ENCODE results near the gene GMCL2.

Gene GMCL2

GRCh38 chr5:178222292-178222691, 35.1 kb upstream of the GMCL2 start:
- DNase-seq (ENCODE audit: low read depth, low spot score): no peak

- no peak for DNase-seq (ENCODE audit: low read depth, low spot score)
Measured at GRCh38 chr5:178221853-178222252, 34.7 kb upstream of the GMCL2 start.

DNA sequence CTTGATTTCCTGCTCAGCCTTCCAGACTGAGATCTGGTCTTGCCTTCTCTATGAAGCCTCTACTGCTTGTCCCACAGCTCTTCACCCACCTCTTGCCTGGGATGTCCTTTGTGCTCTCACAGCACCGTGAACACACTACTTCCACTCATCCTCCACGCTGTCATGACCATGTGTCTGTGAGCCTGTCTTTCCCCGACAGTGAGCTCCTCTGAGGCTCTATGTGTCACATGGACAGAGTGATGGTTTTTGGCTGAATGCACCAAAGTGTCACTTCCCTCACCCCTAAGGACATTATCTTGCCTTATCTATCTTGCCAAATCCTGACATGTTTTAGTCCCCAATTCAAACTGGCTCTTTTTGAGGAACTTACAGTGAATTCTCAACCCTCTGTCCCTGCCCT, 34.1 kb upstream of the GMCL2 start:
- DNase-seq (ENCODE audit: low read depth, low spot score): no peak

- DNase-seq (ENCODE audit: low read depth, low spot score): no peak
Measured at GRCh38 chr5:178218827-178219226, 31.7 kb upstream of the GMCL2 start.

DNA sequence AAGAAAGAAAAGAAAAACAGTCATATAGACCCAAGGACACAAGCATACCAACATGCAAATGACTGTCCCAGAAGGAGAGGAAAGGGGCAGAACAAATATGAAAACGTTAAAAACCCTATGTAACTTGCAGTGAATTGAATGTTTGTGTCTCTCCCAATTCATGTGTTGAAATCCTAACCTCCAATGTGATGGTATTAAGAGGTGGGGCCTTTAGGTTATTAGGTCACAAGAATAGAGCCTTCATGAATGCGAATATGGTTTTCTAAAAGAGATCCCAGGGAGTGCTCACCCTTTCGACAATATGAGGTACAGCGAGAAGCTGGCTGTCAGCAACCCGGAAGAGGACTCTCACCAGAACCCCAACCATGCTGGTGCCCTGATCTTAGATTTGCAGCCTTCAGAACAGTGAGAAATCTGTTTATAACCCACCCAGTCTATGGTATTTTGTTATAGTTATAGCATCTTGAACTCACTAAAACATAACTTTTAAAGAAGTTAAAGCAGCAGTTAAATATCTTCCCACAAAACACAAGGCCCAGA, 31.1 kb upstream of the GMCL2 start:
- no peak for DNase-seq (ENCODE audit: low read depth, low spot score)

- DNase-seq (ENCODE audit: low read depth, low spot score): no peak
Measured at GRCh38 chr5:178216779-178217178, 29.6 kb upstream of the GMCL2 start.

DNA sequence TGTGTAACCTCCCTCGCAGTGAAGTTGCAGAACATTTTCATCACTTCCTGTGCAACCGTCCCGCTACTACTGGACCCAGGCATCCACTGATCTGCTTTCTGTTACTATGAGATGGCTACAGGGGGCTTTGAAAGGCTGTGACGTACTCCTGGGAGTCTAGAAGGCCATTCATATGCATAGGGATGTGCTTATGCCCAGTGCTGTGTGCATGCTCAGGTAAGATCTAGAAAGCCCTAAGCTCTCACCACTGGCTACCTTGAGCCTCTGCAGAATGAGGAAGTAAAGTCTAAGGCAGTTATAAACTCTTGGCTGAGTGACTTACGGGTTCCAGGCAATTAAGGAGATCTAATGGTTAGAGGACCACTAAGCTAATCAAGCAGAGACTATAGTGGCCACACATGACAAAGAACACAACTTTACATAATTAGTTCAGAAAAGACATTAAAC, 28.9 kb upstream of the GMCL2 start:
- DNase-seq (ENCODE audit: low read depth, low spot score): no peak

DNA sequence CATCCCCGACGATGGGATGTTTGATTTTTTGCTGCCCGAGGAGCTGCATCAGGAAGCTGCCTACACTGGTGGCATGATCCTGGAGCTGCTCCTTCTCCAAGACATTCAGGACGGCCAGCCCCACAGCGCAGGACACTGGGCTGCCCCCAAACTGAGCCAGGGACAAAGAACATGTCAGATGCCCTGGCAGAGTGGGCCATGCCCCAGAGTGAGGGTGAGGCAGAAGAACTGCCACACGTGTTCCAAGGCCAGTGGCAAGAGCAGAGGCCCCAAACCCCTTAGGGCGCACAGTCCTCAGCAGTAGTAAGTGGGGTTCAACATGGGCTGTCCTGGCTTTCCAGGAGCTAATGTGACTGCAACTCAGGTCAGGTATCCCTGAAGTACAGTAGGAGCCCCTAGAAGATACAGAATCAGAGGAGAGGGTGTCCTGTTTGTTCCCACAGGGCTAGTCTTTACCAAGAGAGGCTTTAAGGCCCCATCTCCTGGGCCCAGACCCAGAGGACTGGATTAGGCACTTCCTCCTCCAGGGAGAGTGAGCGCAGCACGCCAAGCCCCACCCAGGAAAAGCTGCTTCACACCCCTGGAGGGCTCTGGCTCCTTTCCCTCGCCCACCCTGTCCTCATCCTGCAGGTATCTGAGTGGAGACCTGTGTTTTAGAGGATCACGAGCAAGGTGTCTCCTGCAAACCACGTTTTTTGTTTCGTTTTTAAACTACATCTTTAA, 28.3 kb upstream of the GMCL2 start:
- DNase-seq (ENCODE audit: low read depth, low spot score): no peak

GRCh38 chr5:178214160-178214803, 27.1 kb upstream of the GMCL2 start:
- no peak for DNase-seq (ENCODE audit: low read depth, low spot score)

- DNase-seq (ENCODE audit: low read depth, low spot score): no peak
Measured at GRCh38 chr5:178213748-178214151, 26.6 kb upstream of the GMCL2 start.

DNA sequence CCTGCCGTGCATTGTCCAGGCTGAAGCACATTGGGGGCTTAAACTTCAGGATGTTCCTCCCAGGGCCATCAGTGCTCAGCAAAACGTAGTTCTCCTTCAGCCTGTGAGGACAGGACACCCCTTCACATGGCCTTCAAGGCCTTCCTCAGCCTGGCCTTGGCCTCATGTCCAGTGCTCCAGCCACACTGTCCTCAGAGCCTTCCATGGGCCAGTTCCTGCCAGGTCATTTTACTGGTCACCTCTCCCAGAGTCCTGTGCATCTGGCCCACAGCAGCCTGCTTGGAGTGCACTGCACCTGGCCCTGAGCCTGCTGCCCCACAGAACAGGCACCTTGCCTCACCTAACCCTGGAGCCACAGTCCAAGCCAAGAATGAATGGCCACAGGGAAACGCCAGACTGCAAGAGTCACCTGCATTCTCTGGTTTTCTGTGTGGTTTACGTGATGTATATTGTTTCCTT, 25.9 kb upstream of the GMCL2 start:
- no peak for DNase-seq (ENCODE audit: low read depth, low spot score)

DNA sequence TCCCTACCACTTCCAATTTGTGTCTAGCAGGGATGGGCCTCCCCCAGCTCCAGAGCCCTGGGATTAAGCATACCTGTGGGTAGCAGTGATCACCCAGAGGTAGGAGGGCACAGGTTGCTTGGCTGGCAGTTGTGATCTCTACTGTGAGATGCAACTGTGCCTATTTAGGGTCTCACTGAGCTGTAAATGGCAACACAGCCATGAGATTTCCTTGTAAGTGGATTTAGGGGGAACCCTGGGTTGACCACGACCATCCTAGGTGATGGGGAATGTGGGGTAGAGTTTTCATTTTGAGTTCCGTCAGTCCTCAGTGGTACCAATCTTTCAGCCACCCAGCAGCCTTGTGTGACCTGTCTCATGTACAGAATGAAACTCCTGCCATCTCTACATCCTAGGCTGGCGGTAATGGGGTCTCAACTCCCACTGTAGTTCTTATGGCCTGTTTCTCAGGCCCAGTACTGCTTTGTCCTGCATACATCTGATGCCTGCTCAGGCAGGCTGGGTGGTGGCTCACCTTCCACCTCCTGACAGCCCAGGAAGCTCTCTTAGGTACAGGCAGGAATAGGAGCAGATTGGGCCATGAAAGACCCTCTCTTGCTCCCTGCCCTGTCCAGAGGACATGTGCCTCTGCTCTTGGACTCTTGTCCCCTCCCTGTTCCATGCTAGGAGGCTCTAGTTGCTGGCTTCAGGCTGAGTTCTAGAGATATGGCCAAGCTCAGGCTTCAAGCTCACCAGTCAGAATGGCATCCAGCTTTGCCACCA, 25.3 kb upstream of the GMCL2 start:
- no peak for DNase-seq (ENCODE audit: low read depth, low spot score)

DNA sequence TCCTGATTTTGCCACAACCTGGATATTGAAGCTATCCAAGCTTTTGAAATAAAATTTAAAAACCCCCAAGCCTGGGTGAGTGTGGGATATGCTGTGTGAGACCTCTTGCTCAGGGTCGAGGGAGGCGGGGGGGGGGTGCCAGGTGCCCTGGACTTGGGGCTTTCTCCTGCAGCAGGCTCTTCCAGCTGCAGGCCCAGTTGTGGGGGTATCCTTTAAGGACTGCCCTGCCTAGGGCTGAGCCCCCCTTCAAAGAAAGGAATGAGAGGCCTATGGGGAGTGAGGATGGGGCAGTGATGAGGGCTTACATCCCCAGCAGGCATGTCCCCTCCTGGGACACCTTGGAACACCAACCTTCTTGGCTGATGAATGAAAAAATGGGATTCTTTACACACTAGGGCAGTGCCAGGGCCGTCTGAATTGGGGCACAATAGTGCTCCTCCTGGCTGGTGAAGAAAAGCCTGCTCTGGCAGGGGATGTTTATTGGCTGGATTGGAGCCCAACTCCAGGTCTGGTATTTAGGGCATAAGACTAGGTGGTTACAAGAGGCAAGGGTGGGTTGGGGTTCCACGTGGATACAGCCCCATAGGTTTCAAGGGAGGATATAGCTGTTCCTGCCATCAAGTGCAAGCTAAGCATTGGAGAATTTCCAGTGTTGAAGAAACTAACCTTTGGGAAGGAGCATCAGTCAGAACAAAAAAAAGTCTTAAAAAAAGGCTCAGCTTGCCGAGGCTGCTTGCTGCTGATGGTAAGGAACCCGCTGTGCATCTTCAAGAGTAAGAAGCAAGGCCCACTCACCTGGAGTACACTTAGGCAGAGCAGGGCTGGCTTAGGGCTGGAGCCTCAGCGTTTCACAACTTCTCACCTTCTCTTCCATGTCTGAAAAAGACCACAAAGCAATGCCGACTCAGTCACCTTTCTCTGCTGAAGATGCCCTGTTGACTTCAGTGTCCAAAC, 24.2 kb upstream of the GMCL2 start:
- no peak for DNase-seq (ENCODE audit: low read depth, low spot score)

DNA sequence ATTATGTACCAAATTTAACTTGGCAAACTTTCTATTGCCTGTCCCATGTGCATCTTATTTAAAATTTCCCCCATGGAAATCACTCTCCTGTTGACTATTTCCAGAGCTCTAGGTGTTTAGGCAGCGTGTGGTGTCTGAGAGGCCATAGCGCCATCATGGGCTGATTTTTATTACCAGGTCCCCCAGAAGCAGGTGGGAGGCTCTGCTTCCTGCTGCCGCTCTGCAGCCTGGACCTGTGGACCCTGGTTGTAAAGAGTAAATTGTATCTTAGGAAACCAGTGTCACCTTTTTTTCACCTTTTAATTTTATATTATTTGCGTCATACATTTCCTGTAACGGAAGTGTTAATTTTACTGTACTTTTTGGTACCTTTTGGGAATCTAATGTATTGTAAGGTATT, 23.5 kb upstream of the GMCL2 start:
- no peak for DNase-seq (ENCODE audit: low read depth, low spot score)

DNA sequence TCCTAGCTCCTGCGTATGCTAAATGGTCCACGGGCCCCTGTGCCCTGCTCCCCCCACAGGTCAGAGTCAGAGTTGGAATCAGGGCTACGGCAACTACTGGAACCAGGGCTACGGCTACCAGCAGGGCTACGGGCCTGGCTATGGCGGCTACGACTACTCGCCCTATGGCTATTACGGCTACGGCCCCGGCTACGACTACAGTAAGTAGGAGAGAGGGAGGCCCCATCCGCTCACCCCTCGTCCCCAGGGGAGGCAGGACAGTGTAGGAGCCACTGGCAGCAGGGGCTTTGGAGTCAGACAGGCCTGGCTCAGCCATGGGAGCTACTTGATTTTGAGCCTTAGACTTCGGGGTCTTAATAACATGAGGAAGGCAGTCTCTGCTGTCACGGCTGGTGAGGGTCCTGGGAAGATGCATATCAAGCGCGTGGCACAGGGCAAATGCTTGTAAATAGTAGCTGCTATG, 22.9 kb upstream of the GMCL2 start:
- no peak for DNase-seq (ENCODE audit: low read depth, low spot score)

DNA sequence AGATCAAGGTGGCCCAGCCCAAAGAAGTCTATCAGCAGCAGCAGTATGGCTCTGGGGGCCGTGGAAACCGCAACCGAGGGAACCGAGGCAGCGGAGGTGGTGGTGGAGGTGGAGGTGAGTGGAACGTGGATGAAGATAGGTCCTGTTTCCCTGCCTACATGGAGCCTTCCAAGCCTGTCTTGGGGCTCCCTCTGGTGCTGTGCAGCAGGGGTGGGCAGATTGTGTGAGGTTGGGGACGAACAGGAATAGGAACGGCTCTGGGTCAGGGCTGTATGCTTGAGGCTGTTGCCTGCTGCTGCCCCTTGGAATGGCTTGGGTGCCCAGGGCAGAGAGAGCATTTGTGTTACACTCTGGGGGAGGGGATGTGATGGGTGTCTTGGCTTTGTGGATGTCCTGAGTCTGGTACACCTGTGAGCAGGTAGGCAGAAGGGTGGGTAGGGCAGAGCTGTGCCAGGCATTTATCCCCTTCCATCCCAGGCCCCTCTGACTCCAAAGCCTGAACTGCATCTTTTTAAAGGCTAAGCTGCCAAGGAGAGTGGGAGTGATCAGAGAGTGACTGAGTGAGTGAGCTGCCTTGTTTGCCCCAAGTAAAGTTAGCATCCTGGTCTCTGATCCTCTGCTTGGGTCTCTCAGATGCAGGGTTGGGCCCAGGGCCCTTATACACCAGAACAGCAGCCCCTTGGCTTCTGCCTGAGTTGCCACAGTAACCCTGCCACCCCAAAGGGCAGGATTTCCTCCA, 22.3 kb upstream of the GMCL2 start:
- DNase-seq (ENCODE audit: low read depth, low spot score): no peak

DNA sequence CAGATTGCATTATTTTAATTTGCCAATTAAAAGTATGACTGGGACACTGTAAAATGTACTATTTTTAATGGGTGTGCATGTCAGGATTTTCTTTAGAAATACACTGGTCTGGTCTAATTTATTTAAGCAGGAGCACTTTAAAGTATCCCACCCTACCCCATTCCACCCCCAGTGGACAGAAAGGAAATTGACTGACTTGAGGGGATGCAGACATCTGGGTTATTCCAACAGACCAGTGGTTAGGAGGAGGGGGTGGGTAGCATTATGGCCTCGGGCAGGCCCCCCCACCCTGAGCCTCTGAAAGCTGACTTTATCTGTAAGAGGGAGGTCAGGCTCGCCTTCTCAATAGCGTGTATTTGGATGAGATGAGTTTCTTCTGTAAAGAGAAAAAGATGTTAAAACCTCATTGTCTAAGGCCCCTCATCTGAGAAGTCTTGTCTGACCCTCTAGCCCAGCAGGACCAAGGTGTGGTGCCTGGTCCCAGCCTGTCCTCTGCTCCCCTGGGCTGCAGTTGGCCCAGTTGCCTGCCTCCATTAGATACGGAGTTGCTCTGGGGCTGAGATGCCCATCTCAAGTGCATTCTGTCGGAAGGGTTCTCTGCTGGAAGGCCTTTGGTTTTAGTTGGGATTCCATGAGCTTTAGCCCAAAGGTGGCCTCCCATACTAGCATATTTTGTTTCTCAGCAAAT, 21.5 kb upstream of the GMCL2 start:
- DNase-seq (ENCODE audit: low read depth, low spot score): no peak

DNA sequence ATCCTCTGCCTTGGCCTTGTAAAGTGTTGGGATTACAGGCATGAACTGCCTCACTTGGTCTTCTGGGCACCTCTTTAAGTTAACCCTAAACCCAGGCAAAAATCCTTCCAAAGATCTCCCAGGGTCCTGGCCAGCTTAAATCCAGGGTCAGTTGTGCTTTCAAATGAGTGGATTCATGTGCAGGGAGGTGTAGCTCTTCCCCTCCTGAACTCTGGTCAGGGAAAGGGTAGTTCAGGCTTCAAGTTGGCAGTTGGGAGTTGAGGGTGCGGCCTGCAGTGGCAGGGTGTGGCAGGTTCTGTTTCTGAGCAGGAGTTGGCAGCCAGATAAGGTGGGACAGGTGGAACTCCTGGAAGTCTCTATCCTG, 20.7 kb upstream of the GMCL2 start:
- DNase-seq (ENCODE audit: low read depth, low spot score): no peak

DNA sequence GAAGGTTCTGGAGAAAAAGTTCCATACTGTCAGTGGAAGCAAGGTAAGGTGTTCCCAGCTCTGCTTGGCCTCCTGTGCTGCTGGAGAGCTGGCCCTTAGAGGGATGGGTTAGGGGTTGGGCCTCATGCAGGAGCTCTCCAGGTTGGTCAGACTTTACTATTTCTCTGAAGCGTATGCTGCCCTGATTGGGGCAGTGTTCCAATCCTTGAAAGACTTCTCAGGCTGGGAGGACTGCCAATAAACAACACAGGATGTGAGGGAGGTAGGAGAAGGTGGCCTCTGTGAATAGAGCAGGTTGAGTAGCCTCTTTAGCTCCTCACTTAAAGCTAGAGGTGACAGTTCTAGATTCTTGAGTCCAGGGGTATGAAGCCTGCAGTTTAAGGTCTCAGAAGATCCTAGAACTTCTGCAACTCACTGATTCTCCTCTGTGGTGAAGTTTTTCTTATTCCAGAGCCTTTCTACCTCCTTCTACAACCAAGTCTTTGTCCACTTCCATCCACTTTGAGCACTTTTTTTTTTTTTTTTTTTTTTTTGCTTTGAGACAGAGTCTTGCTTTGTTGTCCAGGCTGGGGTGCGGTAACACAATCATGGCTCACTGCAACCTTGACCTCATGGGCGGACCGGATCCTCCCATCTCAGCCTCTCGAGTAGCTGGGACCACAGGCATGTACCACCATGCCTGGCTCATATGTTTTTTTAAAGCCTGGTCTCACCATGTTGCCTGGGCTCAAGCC, 20.2 kb upstream of the GMCL2 start:
- DNase-seq (ENCODE audit: low read depth, low spot score): no peak

All from activated CD4-positive, CD25-positive, alpha-beta regulatory T cell treated with anti-CD3 and anti-CD28 coated beads, Interleukin-2, amount 50 U/mL, for 16 hours (primary cell).